ENCODE data around the gene SLC32A1. TPM values are rescaled to one million over a fixed set of nuclear protein-coding genes. Genes with fewer than 3 reads are reported as not detected.

Gene SLC32A1
- total and polyA plus RNA-seq, 2 of the 13 experiments (the other 11 are each of a cell fraction or from before 2014, with no cell fraction given), result not detected

DNA sequence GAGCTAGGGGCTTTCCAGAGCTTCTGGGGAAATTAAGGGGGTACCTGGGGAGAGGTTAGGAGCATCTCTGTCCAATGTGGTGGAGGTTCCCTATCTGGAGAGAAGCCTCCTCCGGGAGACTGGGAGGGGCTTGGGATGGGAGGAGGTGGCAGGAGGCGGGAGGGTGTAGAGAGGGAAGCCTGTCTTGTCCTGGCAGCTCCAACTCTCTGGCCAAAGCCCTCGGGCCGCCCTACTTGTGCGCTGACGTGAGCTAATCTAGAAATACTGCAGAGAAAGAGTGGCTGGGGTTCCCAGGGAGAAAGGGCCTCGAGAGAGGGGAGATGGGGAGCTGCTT lies 1.6 kb upstream of the SLC32A1 start (continued):
- TF ChIP-seq, protein P1, sequence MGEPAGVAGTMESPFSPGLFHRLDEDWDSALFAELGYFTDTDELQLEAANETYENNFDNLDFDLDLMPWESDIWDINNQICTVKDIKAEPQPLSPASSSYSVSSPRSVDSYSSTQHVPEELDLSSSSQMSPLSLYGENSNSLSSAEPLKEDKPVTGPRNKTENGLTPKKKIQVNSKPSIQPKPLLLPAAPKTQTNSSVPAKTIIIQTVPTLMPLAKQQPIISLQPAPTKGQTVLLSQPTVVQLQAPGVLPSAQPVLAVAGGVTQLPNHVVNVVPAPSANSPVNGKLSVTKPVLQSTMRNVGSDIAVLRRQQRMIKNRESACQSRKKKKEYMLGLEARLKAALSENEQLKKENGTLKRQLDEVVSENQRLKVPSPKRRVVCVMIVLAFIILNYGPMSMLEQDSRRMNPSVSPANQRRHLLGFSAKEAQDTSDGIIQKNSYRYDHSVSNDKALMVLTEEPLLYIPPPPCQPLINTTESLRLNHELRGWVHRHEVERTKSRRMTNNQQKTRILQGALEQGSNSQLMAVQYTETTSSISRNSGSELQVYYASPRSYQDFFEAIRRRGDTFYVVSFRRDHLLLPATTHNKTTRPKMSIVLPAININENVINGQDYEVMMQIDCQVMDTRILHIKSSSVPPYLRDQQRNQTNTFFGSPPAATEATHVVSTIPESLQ (CRISPR knock-in tag; conservative IDR thresholded peaks at IDR 0.05), result no peak
- TF ChIP-seq ZNF749 (CRISPR knock-in tag; IDR thresholded peaks at IDR 0.05; ENCODE audit: borderline replicate concordance) (no peak), ZSCAN9 (CRISPR knock-in tag; IDR thresholded peaks at IDR 0.05; ENCODE audit: borderline replicate concordance) (no peak), PPARG (CRISPR knock-in tag; conservative IDR thresholded peaks at IDR 0.05) (no peak), NKX3-1 (CRISPR knock-in tag; IDR thresholded peaks at IDR 0.05) (no peak)

DNA sequence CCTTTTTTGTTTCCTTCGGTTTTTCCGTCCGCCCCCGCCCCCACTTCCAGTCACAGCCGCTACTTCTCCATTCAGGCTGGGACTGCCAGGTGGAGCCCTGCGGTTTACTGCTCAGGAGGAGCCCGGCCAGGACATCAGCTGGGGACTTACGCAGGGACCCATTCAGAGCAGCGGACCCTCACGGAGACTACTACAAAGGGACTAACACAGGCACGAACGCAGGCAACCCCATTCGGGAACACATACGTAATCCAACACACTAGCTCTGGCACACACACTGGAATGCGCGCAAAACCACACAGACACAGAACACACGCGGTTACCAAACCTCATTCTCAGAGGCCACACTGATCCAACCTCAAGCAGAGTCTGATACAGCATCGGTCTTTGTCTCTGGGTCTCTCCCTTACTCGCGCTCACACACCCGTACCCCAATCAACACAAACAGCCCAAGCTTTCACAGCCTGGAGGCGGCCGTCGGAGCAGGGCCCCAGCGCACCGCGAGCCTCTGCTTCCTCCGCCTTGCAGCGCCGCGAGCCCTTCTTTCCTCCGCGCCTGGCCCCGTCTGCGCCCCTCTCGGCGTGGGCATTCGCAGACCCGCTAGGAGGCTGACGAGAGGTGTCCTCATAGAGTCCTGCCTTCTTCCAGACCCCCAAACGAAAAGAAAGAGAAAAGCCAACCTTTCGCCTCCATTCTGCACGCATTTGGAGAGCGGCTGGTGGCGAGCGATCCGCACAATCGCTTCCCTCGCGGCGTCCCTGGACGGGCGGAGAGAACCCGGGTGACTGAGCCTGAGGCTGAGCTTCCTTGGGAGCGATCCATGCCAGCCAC lies 1.1 kb upstream of the SLC32A1 start:
- H3K79me2 ChIP-seq (ENCODE audit: insufficient read depth, low read length), result no peaks in the 10 kb centered on the region
- FAIRE-seq, result no peak
- no peaks in the 10 kb centered on the region for H3K9me3 ChIP-seq (ENCODE audit: low read length)
- no peak overlapping the region for H2AFZ ChIP-seq (ENCODE audit: low read length)
- H3K27ac ChIP-seq (ENCODE audit: extremely low read length, insufficient read depth, low read length), result no peak overlapping the region
- intact Hi-C loops (cut with micrococcal nuclease; ENCODE audit: unreplicated experiment), result no loop called here
- no peak for DNase-seq (ENCODE audit: low spot score)
- no peaks in the 10 kb centered on the region for H3K4me1 ChIP-seq (ENCODE audit: insufficient read depth, low read length)
- TF ChIP-seq EZH2 (conservative IDR thresholded peaks at IDR 0.05; ENCODE audit: low read depth, low read length) (0 out of 2 replicates have a peak, but pooled peaks have one; percentile 28), ZNF572 (CRISPR knock-in tag; IDR thresholded peaks at IDR 0.05) (no peak), ZNF768 (CRISPR knock-in tag; IDR thresholded peaks at IDR 0.05) (peak; percentile 22; the same call in 1 of the 2 replicates)
- TF ChIP-seq, protein P2, sequence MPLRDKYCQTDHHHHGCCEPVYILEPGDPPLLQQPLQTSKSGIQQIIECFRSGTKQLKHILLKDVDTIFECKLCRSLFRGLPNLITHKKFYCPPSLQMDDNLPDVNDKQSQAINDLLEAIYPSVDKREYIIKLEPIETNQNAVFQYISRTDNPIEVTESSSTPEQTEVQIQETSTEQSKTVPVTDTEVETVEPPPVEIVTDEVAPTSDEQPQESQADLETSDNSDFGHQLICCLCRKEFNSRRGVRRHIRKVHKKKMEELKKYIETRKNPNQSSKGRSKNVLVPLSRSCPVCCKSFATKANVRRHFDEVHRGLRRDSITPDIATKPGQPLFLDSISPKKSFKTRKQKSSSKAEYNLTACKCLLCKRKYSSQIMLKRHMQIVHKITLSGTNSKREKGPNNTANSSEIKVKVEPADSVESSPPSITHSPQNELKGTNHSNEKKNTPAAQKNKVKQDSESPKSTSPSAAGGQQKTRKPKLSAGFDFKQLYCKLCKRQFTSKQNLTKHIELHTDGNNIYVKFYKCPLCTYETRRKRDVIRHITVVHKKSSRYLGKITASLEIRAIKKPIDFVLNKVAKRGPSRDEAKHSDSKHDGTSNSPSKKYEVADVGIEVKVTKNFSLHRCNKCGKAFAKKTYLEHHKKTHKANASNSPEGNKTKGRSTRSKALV (CRISPR knock-in tag; IDR thresholded peaks at IDR 0.05), result peak; percentile 31; the same call in 1 of the 2 replicates
- TF ChIP-seq, protein P3, sequence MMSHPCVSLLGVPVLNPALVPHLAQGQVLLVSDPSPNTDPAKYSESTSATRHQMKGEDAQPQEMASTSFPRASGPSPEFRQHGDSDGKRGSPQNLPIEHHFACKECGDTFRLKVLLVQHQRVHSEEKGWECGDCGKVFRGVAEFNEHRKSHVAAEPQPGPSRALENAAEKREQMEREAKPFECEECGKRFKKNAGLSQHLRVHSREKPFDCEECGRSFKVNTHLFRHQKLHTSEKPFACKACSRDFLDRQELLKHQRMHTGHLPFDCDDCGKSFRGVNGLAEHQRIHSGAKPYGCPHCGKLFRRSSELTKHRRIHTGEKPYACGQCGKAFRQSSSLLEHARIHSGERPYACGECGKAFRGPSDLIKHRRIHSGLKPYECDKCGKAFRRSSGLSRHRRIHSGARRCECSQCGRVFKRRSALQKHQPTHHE (CRISPR knock-in tag; IDR thresholded peaks at IDR 0.05; ENCODE audit: borderline replicate concordance), result no peak
- no peak overlapping the region for H3K4me3 ChIP-seq (replicated peaks in 1 of 3; ENCODE audit: insufficient read depth in 1 of 3, low read depth in 2 of 3, low read length in 3 of 3)
- H3K36me3 ChIP-seq (replicated peaks in 1 of 2; ENCODE audit: control insufficient read depth in 1 of 2, insufficient read depth in 2 of 2, low read length in 2 of 2), result no peaks in the 10 kb centered on the region
- ChIA-PET CTCF (ENCODE audit: low intra/inter-chr PET ratio, low total read pairs) (no interaction called here), POLR2A (no interaction called here)
- H4K20me1 ChIP-seq (ENCODE audit: insufficient read depth, low read length), result peaks cover 5% of the 10 kb centered on the region; the same call in 1 of the 2 replicates
- WGBS (ENCODE audit: low lambda C conversion rate), result 35% methylated on average over 50 of the region's 56 CpGs
- in situ Hi-C loops (cut with HindIII; ENCODE audit: extremely low pct_ligation_motif_present, low pct_unique_long_range_greater_than_20kb), result no loop called here
- BruUV-seq (replicated peaks), result no TSS peak
- no peak overlapping the region for H3K4me2 ChIP-seq (ENCODE audit: low read depth, low read length)
- H3K9ac ChIP-seq (ENCODE audit: insufficient read depth, low read depth, low read length), result no peak overlapping the region
- peaks cover 36 to 94% of the 10 kb centered on the region in 2 experiments for H3K27me3 ChIP-seq (ENCODE audit: control insufficient read depth in 1 of 2, insufficient read depth in 2 of 2, low read length in 2 of 2)
- ATAC-seq, result no peak
